C4-2B (cell line): ENCODE results near the gene DCAF8L2.

Source experiments
- H3K27ac ChIP-seq: fragments of 450-650 bp; 2 replicates; pipeline ENCODE4 v1.5.1; 2017
- CTCF ChIP-seq: fragments of 450-650 bp; conservative IDR thresholded peaks from 2 replicates; pipeline ENCODE4 v1.5.1; 2017; ENCODE audit warnings: mild to moderate bottlenecking
- ZFX ChIP-seq: fragments of 450-650 bp; IDR thresholded peaks from 2 replicates; pipeline ENCODE4 v1.6.1; 2017

DCAF8L2 gene

DNA sequence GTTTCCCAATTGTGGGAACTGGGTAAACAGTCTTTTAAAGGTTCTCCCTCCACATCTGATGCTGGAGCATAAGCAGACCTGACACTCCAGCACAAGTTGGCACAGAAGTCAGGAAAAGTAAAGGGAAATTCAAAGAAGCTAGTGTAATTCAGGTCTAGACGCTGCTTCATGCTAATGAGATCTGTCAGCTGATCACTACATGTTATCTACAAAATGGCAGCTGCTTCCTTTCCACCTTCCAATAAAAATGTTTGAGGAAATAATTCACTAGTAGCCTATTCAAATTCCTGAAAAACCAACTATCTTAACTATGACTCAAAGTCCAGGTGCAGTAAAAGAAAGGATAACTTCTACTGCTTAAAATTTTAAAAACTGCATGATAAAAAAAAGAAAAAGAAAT, 29.3 kb downstream of the DCAF8L2 start:
- no peak for TF ChIP-seq ZFX
- TF ChIP-seq CTCF = no peak
- no peak overlapping the region for H3K27ac ChIP-seq

GRCh38 chrX:27619975-27620374, 29.8 kb downstream of the DCAF8L2 start:
- no peak overlapping the region for H3K27ac ChIP-seq
- TF ChIP-seq ZFX (no peak), CTCF (peak; percentile 58)

DNA sequence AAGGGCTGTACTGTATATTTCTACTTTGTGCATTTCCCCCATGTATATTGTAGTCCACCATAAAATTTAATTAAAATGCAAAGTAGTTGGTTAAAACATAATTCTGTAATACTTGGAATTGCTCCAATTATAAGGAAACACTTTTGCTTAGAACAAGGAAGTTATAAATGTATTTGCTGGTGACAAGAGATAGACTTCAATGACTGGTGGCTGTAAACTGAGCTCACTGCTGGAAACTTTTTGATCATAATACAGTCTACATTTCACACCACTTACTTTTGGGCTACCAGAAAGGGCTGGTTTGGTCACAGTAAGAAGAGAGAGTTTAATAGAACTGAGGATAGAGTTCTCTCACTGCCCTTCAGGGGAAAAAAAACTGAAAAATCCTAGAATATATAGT, 32.7 kb downstream of the DCAF8L2 start:
- H3K27ac ChIP-seq = no peak overlapping the region
- TF ChIP-seq CTCF = no peak
- no peak for TF ChIP-seq ZFX

- H3K27ac ChIP-seq = no peak overlapping the region
- TF ChIP-seq ZFX (no peak), CTCF (no peak)
Observed at GRCh38 chrX:27626066-27626465, 35.9 kb downstream of the DCAF8L2 start.

GRCh38 chrX:27633328-27633727, 43.2 kb downstream of the DCAF8L2 start:
- TF ChIP-seq CTCF (no peak), ZFX (no peak)
- no peak overlapping the region for H3K27ac ChIP-seq

GRCh38 chrX:27656581-27656980, 66.4 kb downstream of the DCAF8L2 start:
- H3K27ac ChIP-seq = no peak overlapping the region
- no peak for TF ChIP-seq CTCF
- no peak for TF ChIP-seq ZFX

- no peak overlapping the region for H3K27ac ChIP-seq
- TF ChIP-seq ZFX = no peak
- no peak for TF ChIP-seq CTCF
Observed at GRCh38 chrX:27660878-27661277, 70.7 kb downstream of the DCAF8L2 start.
